Measurements from ENCODE around the gene HSPB7. TPM values are rescaled to one million over a fixed set of nuclear protein-coding genes. Genes with fewer than 3 reads are reported as not detected.
"Not testable (repeated sequence)": the region's sequence is repeated elsewhere in the genome, so short reads cannot be mapped to it uniquely, and the experiment has no call there.

Gene HSPB7
- total RNA-seq, 1 donor from 2014 or later, result not detected

GRCh38 chr1:16032388-16033102 is 14.7 kb upstream of the HSPB7 start:
- Histone ChIP-seq H3K27me3 (no peaks in the 10 kb centered on the region), H3K36me3 (no peaks in the 10 kb centered on the region), H4K20me1 (ENCODE audit: low read depth) (no peaks in the 10 kb centered on the region), H3K4me1 (no peaks in the 10 kb centered on the region), H3K4me2 (no peak overlapping the region), H3K79me2 (ENCODE audit: low read depth) (no peaks in the 10 kb centered on the region), H3K9me3 (ENCODE audit: low read depth) (no peaks in the 10 kb centered on the region), H2AFZ (replicated peaks) (no peak overlapping the region), H3K9ac (no peak overlapping the region), H3K27ac (no peak overlapping the region), H3K4me3 (no peak overlapping the region), H3F3A (ENCODE audit: low read depth) (no peaks in the 10 kb centered on the region)
- peak overlapping the region; percentile 41 for H3K4me3 Mint-ChIP-seq
- H3K36me3 Mint-ChIP-seq, result no peaks in the 10 kb centered on the region
- peak; percentile 97 for DNase-seq (ENCODE audit: low spot score)
- peaks cover 10% of the 10 kb centered on the region for H3K4me1 Mint-ChIP-seq
- TF ChIP-seq EZH2phosphoT487 (IDR thresholded peaks at IDR 0.05) (no peak), EZH2 (IDR thresholded peaks at IDR 0.05) (no peak), CTCF (IDR thresholded peaks at IDR 0.05) (peak; percentile 79)
- H3K27ac Mint-ChIP-seq, result peak overlapping the region; percentile 83
- H3K9me3 Mint-ChIP-seq, result no peaks in the 10 kb centered on the region
- H3K27me3 Mint-ChIP-seq (ENCODE audit: insufficient read depth, low read depth), result peaks cover 14% of the 10 kb centered on the region

- H4K20me1 ChIP-seq (ENCODE audit: low read depth), result no peaks in the 10 kb centered on the region
- no peak for DNase-seq (ENCODE audit: low spot score)
- TF ChIP-seq EZH2 (IDR thresholded peaks at IDR 0.05) (no peak), CTCF (IDR thresholded peaks at IDR 0.05) (no peak), EZH2phosphoT487 (IDR thresholded peaks at IDR 0.05) (no peak)
- no peaks in the 10 kb centered on the region for H3K9me3 ChIP-seq (ENCODE audit: low read depth)
- Mint-ChIP-seq H3K27ac (no peak overlapping the region), H3K27me3 (ENCODE audit: insufficient read depth, low read depth) (peaks cover 12% of the 10 kb centered on the region), H3K4me3 (no peak overlapping the region), H3K36me3 (no peaks in the 10 kb centered on the region), H3K9me3 (no peaks in the 10 kb centered on the region), H3K4me1 (peaks cover 11% of the 10 kb centered on the region)
- no peak overlapping the region for H3K27ac ChIP-seq
- H3K27me3 ChIP-seq, result peaks cover 8% of the 10 kb centered on the region
- H2AFZ ChIP-seq (replicated peaks), result no peak overlapping the region
- no peak overlapping the region for H3K9ac ChIP-seq
- H3K4me1 ChIP-seq, result peaks cover 7% of the 10 kb centered on the region
- no peaks in the 10 kb centered on the region for H3K79me2 ChIP-seq (ENCODE audit: low read depth)
- H3K4me2 ChIP-seq, result no peak overlapping the region
- no peaks in the 10 kb centered on the region for H3K36me3 ChIP-seq
- no peak overlapping the region for H3K4me3 ChIP-seq
- no peaks in the 10 kb centered on the region for H3F3A ChIP-seq (ENCODE audit: low read depth)
Observed at GRCh38 chr1:16031551-16031950, 13.7 kb upstream of the HSPB7 start.

GRCh38 chr1:16029288-16029687 is 11.4 kb upstream of the HSPB7 start:
- DNase-seq (ENCODE audit: low spot score), result no peak
- Histone ChIP-seq H3K9ac (no peak overlapping the region), H3K4me1 (peaks cover 7% of the 10 kb centered on the region), H3K27me3 (peaks cover 23% of the 10 kb centered on the region), H3F3A (ENCODE audit: low read depth) (no peaks in the 10 kb centered on the region), H3K36me3 (no peaks in the 10 kb centered on the region), H3K79me2 (ENCODE audit: low read depth) (no peaks in the 10 kb centered on the region), H3K9me3 (ENCODE audit: low read depth) (no peaks in the 10 kb centered on the region), H2AFZ (replicated peaks) (no peak overlapping the region), H3K4me2 (no peak overlapping the region), H3K27ac (no peak overlapping the region), H3K4me3 (no peak overlapping the region), H4K20me1 (ENCODE audit: low read depth) (no peaks in the 10 kb centered on the region)
- Mint-ChIP-seq H3K27me3 (ENCODE audit: insufficient read depth, low read depth) (peaks cover 12% of the 10 kb centered on the region), H3K4me3 (peak overlapping the region; percentile 53), H3K36me3 (no peaks in the 10 kb centered on the region), H3K9me3 (no peaks in the 10 kb centered on the region), H3K4me1 (peaks cover 11% of the 10 kb centered on the region), H3K27ac (no peak overlapping the region)
- TF ChIP-seq EZH2 (IDR thresholded peaks at IDR 0.05) (no peak), CTCF (IDR thresholded peaks at IDR 0.05) (no peak), EZH2phosphoT487 (IDR thresholded peaks at IDR 0.05) (no peak)

- peaks cover 11% of the 10 kb centered on the region for H3K4me1 Mint-ChIP-seq
- H3K27ac ChIP-seq; H3K36me3 ChIP-seq; H3K4me1 ChIP-seq; H2AFZ ChIP-seq (replicated peaks); H3K36me3 Mint-ChIP-seq; H4K20me1 ChIP-seq (ENCODE audit: low read depth); H3K9ac ChIP-seq; H3K9me3 Mint-ChIP-seq; H3K4me3 Mint-ChIP-seq; H3K4me3 ChIP-seq; H3K27ac Mint-ChIP-seq; H3F3A ChIP-seq (ENCODE audit: low read depth); DNase-seq (ENCODE audit: low spot score); H3K4me2 ChIP-seq; H3K9me3 ChIP-seq (ENCODE audit: low read depth); H3K79me2 ChIP-seq (ENCODE audit: low read depth): not testable (repeated sequence)
- peaks cover 12% of the 10 kb centered on the region for H3K27me3 Mint-ChIP-seq (ENCODE audit: insufficient read depth, low read depth)
- H3K27me3 ChIP-seq, result peaks cover 23% of the 10 kb centered on the region
Observed at GRCh38 chr1:16029003-16029268, 11.1 kb upstream of the HSPB7 start.
